CD14-positive monocyte (primary cell): ENCODE data around the gene MARCHF9. TPM values are rescaled to one million over a fixed set of nuclear protein-coding genes. Genes with fewer than 3 reads are reported as not detected.

ENCODE experiments used
- DNase-seq, 3 donors: peaks; one replicate each; pipeline ENCODE4 v3.0.0-alpha.2; 2011 to 2022
- H2AFZ ChIP-seq: 2 replicates; pipeline ENCODE4 v1.6.0; 2012; ENCODE audit warnings: mild to moderate bottlenecking, low read depth, low read length, inconsistent platforms; ENCODE audit not compliant: insufficient read depth, poor library complexity, severe bottlenecking
- H3K27ac ChIP-seq, 2 donors: 1 replicate in 1 of 2; 2 replicates in 1 of 2; pipeline ENCODE4 v1.5.1; 2012 to 2013; ENCODE audit warnings: low read length in 2 of 2, control low read depth in 1 of 2, inconsistent platforms in 1 of 2, low read depth in 1 of 2, mild to moderate bottlenecking in 1 of 2
- H3K27me3 ChIP-seq, 2 donors: one replicate each; pipeline versions ENCODE4 v1.6.0 to v1.6.1; 2011 to 2013; ENCODE audit warnings: low read length in 2 of 2; ENCODE audit not compliant: control insufficient read depth in 2 of 2, insufficient read depth in 2 of 2
- H3K36me3 ChIP-seq, 2 donors: replicated peaks in 1 of 2; 1 replicate in 1 of 2; 2 replicates in 1 of 2; pipeline versions ENCODE4 v1.5.1 to v1.6.1; 2012 to 2013; ENCODE audit warnings: low read length in 2 of 2, control low read depth in 1 of 2, inconsistent platforms in 1 of 2, mild to moderate bottlenecking in 1 of 2; ENCODE audit not compliant: insufficient read depth in 2 of 2, control insufficient read depth in 1 of 2
- H3K4me1 ChIP-seq, 2 donors: 1 replicate in 1 of 2; 2 replicates in 1 of 2; pipeline versions ENCODE4 v1.5.1 to v1.6.1; 2012 to 2013; ENCODE audit warnings: low read length in 2 of 2, control low read depth in 1 of 2, inconsistent platforms in 1 of 2, mild to moderate bottlenecking in 1 of 2, moderate library complexity in 1 of 2; ENCODE audit not compliant: insufficient read depth in 2 of 2, control insufficient read depth in 1 of 2
- H3K4me2 ChIP-seq: replicated peaks from 2 replicates; pipeline ENCODE3; 2012; ENCODE audit warnings: low read length, moderate library complexity, mild to moderate bottlenecking; ENCODE audit not compliant: poor library complexity, severe bottlenecking; ENCODE audit errors: extremely low read depth
- H3K4me3 ChIP-seq, 3 experiments: fragments of 200-600 bp in 1 of 3; sonication (generic) in 1 of 3; replicated peaks in 1 of 3; 1 replicate in 2 of 3; 2 replicates in 1 of 3; pipeline ENCODE4 v1.5.1; 2011 to 2013; ENCODE audit warnings: low read length in 3 of 3, mild to moderate bottlenecking in 3 of 3, control low read depth in 2 of 3, low read depth in 2 of 3, inconsistent platforms in 1 of 3, moderate library complexity in 1 of 3
- H3K79me2 ChIP-seq: 2 replicates; pipeline ENCODE4 v1.6.0; 2012; ENCODE audit warnings: mild to moderate bottlenecking, control low read depth, inconsistent platforms, low read length, moderate library complexity; ENCODE audit not compliant: insufficient read depth
- H3K9ac ChIP-seq: 2 replicates; pipeline ENCODE4 v1.6.0; 2017; ENCODE audit warnings: low read length, mild to moderate bottlenecking; ENCODE audit not compliant: insufficient read depth, poor library complexity, severe bottlenecking
- H3K9me3 ChIP-seq, 2 donors: replicated peaks in 1 of 2; 1 replicate in 1 of 2; 2 replicates in 1 of 2; pipeline versions ENCODE4 v1.5.1 to v1.6.1; 2012 to 2013; ENCODE audit warnings: low read length in 2 of 2, control low read depth in 1 of 2; ENCODE audit not compliant: control insufficient read depth in 1 of 2, insufficient read depth in 1 of 2
- H4K20me1 ChIP-seq: 2 replicates; pipeline ENCODE4 v1.6.0; 2012; ENCODE audit warnings: mild to moderate bottlenecking, low read length, control low read depth, moderate library complexity; ENCODE audit not compliant: insufficient read depth
- H3K27ac Mint-ChIP-seq, 7 donors: one replicate each; pipeline ENCODE4 v1.8.0; 2020; ENCODE audit warnings: mild to moderate bottlenecking in 7 of 7, mixed read lengths in 7 of 7, moderate library complexity in 6 of 7, inconsistent platforms in 2 of 7
- H3K27me3 Mint-ChIP-seq, 3 donors: one replicate each; pipeline ENCODE4 v1.8.0; 2021 to 2022; ENCODE audit warnings: low read depth in 3 of 3, mild to moderate bottlenecking in 3 of 3, mixed read lengths in 3 of 3, moderate library complexity in 3 of 3, inconsistent platforms in 1 of 3
- H3K36me3 Mint-ChIP-seq, 2 donors: one replicate each; pipeline ENCODE4 v1.8.0; 2020; ENCODE audit warnings: mixed read lengths in 2 of 2, inconsistent platforms in 1 of 2, mild to moderate bottlenecking in 1 of 2
- H3K4me1 Mint-ChIP-seq: one replicate; pipeline ENCODE4 v1.8.0; 2020; ENCODE audit warnings: mild to moderate bottlenecking, mixed read lengths
- H3K4me3 Mint-ChIP-seq, 2 donors: one replicate each; pipeline ENCODE4 v1.8.0; 2020; ENCODE audit warnings: mild to moderate bottlenecking in 2 of 2, mixed read lengths in 2 of 2, moderate library complexity in 1 of 2
- H3K9me3 Mint-ChIP-seq, 7 donors: one replicate each; pipeline ENCODE4 v1.8.0; 2020 to 2022; ENCODE audit warnings: mixed read lengths in 7 of 7, mild to moderate bottlenecking in 6 of 7, moderate library complexity in 6 of 7, inconsistent platforms in 2 of 7
- whole genome bisulfite sequencing: methylation state at CpG from one replicate; pipeline ENCODE4 v1.1.5; 2013; ENCODE audit warnings: missing lambda C conversion rate; ENCODE audit not compliant: insufficient coverage; 5-methylcytosine and 5-hydroxymethylcytosine counted together
- intact Hi-C, 2 donors: fragments of 100-400 bp; cut with micrococcal nuclease; formaldehyde crosslinking; loops; one replicate each; pipeline versions ENCODE4 v1.15.0 to v1.15.1; 2023
- polyA plus RNA-seq, 3 donors: library from polyadenylated mRNA; depleted of rRNA in 1 of 3; unstranded in 2 of 3; stranded (reverse) in 1 of 3; fragments of 300-500 nt in 2 of 3; fragments of >200 nt in 1 of 3; fragmentation: Illumina TruSeq in 2 of 3; gene quantifications; 1 replicate in 2 of 3; 2 replicates in 1 of 3; pipeline ENCODE4 v1.2.3, GENCODE V29; 2012 to 2021
- TF ChIP-seq, protein P1 (sequence below): fragments of 200-600 bp; IDR thresholded peaks from one replicate; pipeline ENCODE4 v1.8.0; 2022; ENCODE audit warnings: antibody characterized with exemption, mild to moderate bottlenecking

The MARCHF9 gene
- polyA plus RNA-seq, 3 donors: 0.14 to 9.5 (median 0.23) TPM

DNA sequence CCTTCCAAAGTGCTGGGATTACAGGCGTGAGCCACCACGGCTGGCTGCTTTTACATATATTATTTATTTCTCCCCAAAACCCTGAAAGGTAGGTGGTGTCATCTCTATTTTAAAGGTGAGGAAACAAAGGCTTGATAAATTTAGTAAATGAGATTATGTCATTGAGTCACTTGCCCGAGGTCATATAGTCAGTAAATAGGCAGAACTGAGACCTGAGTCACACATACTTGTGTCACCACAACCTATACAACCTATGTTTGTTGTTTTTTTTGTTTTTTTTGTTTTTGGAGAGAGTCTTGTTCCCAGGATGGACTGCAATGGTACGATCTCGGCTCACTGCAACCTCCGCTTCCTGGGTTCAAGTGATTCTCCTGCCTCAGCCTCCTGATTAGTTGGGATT lies 40.5 kb downstream of the MARCHF9 start:
- no peaks in the 10 kb centered on the region for H3K27me3 Mint-ChIP-seq
- no peaks in the 10 kb centered on the region for H4K20me1 ChIP-seq
- no peak overlapping the region for H3K27ac Mint-ChIP-seq
- H3K4me1 ChIP-seq: peaks cover 9 to 10% of the 10 kb centered on the region in 2 donors
- peaks cover 65 to 78% of the 10 kb centered on the region in 2 donors for H3K36me3 Mint-ChIP-seq
- H3K4me2 ChIP-seq: no peak overlapping the region
- no peaks in the 10 kb centered on the region for H3K79me2 ChIP-seq
- H3K4me3 ChIP-seq: no peak overlapping the region
- H3K27me3 ChIP-seq: no peaks in the 10 kb centered on the region
- peaks cover 8% of the 10 kb centered on the region for H3K4me1 Mint-ChIP-seq
- H3K27ac ChIP-seq: no peak overlapping the region
- no peaks in the 10 kb centered on the region for H3K9me3 ChIP-seq
- 97% methylated on average over 3 of the region's 6 CpGs for WGBS
- no peak overlapping the region for H3K4me3 Mint-ChIP-seq
- no peak overlapping the region for H2AFZ ChIP-seq
- TF ChIP-seq, protein P1, sequence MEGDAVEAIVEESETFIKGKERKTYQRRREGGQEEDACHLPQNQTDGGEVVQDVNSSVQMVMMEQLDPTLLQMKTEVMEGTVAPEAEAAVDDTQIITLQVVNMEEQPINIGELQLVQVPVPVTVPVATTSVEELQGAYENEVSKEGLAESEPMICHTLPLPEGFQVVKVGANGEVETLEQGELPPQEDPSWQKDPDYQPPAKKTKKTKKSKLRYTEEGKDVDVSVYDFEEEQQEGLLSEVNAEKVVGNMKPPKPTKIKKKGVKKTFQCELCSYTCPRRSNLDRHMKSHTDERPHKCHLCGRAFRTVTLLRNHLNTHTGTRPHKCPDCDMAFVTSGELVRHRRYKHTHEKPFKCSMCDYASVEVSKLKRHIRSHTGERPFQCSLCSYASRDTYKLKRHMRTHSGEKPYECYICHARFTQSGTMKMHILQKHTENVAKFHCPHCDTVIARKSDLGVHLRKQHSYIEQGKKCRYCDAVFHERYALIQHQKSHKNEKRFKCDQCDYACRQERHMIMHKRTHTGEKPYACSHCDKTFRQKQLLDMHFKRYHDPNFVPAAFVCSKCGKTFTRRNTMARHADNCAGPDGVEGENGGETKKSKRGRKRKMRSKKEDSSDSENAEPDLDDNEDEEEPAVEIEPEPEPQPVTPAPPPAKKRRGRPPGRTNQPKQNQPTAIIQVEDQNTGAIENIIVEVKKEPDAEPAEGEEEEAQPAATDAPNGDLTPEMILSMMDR: no peak
- H3K36me3 ChIP-seq: peaks cover 72 to 86% of the 10 kb centered on the region in 2 donors
- no peak overlapping the region for H3K9ac ChIP-seq
- intact Hi-C loops: no loop called here
- no peaks in the 10 kb centered on the region for H3K9me3 Mint-ChIP-seq
- no peak for DNase-seq

GRCh38 chr12:57796996-57797395 lies 42.1 kb downstream of the MARCHF9 start:
- no peak overlapping the region for H3K4me3 Mint-ChIP-seq
- H3K9ac ChIP-seq: no peak overlapping the region
- intact Hi-C loops: no loop called here
- no peaks in the 10 kb centered on the region for H3K9me3 Mint-ChIP-seq
- H4K20me1 ChIP-seq: no peaks in the 10 kb centered on the region
- H3K4me1 ChIP-seq: peaks cover 9 to 10% of the 10 kb centered on the region in 2 donors
- H3K36me3 ChIP-seq: peaks cover 68 to 87% of the 10 kb centered on the region in 2 donors
- no CpG with 5 or more reads among the region's 1 CpG for WGBS
- no peaks in the 10 kb centered on the region for H3K9me3 ChIP-seq
- H3K4me1 Mint-ChIP-seq: peaks cover 8% of the 10 kb centered on the region
- H2AFZ ChIP-seq: no peak overlapping the region
- no peak for DNase-seq
- no peaks in the 10 kb centered on the region for H3K79me2 ChIP-seq
- TF ChIP-seq, protein P1: no peak
- H3K27ac ChIP-seq: no peak overlapping the region
- H3K4me3 ChIP-seq: no peak overlapping the region
- H3K27me3 Mint-ChIP-seq: no peaks in the 10 kb centered on the region
- peak overlapping the region in 2 of 7 donors; percentile 4 to 10 for H3K27ac Mint-ChIP-seq
- H3K27me3 ChIP-seq: no peaks in the 10 kb centered on the region
- H3K4me2 ChIP-seq: no peak overlapping the region
- peaks cover 67 to 79% of the 10 kb centered on the region in 2 donors for H3K36me3 Mint-ChIP-seq
